MM.1S (cell line): ENCODE measurements around the gene KRTAP21-2.

Experiments
- EZH2 ChIP-seq: fragments of 300-600 bp; sonication (generic); optimal IDR thresholded peaks from 2 replicates; pipeline ENCODE3; 2017; ENCODE audit warnings: low read depth, mild to moderate bottlenecking, antibody characterized with exemption, low read length, mixed read lengths
- EZH2phosphoT487 ChIP-seq: fragments of 300-600 bp; sonication (generic); IDR thresholded peaks from 2 replicates; pipeline ENCODE4 v1.6.1; 2018; ENCODE audit warnings: antibody characterized with exemption, low read length
- TF ChIP-seq, protein P1 (sequence below): fragments of 300-600 bp; sonication (generic); IDR thresholded peaks from 2 replicates; pipeline ENCODE4 v1.5.1; 2016; ENCODE audit warnings: antibody characterized with exemption, low read length, mixed read lengths

- TF ChIP-seq EZH2, result no peak
- TF ChIP-seq, protein P1, sequence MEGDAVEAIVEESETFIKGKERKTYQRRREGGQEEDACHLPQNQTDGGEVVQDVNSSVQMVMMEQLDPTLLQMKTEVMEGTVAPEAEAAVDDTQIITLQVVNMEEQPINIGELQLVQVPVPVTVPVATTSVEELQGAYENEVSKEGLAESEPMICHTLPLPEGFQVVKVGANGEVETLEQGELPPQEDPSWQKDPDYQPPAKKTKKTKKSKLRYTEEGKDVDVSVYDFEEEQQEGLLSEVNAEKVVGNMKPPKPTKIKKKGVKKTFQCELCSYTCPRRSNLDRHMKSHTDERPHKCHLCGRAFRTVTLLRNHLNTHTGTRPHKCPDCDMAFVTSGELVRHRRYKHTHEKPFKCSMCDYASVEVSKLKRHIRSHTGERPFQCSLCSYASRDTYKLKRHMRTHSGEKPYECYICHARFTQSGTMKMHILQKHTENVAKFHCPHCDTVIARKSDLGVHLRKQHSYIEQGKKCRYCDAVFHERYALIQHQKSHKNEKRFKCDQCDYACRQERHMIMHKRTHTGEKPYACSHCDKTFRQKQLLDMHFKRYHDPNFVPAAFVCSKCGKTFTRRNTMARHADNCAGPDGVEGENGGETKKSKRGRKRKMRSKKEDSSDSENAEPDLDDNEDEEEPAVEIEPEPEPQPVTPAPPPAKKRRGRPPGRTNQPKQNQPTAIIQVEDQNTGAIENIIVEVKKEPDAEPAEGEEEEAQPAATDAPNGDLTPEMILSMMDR, result no peak
- no peak for TF ChIP-seq EZH2phosphoT487
Measured at GRCh38 chr21:30769724-30770431, 22.8 kb upstream of the KRTAP21-2 start.
